22Rv1 (cell line): Measurements from ENCODE around the gene GINM1.

Source experiments
- ZFX ChIP-seq: fragments of 450-650 bp; IDR thresholded peaks from 2 replicates; pipeline ENCODE4 v1.6.1; 2017; ENCODE audit warnings: antibody characterized with exemption, borderline replicate concordance
- TF ChIP-seq, protein P1 (sequence below): fragments of 450-650 bp; IDR thresholded peaks from 2 replicates; pipeline ENCODE4 v1.5.1; 2017; ENCODE audit warnings: mild to moderate bottlenecking

DNA sequence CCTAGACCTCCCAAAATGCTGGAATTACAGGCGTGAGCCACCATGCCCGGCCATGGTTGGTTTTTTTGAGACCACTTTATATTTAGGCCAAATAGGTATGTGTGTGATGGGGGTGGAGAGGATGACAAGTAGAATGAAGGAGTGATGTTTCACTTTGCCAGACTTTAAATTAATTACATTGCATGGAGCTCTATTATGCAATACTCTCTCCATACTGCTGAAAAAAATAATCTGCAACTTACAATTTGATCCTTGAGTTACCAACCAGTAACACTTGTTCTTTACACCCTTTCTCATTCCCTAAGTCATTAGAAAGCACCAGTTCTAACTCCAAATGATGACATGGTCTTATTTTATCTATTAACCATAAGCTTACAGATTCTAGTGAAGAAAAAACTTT lies 26.8 kb downstream of the GINM1 start:
- TF ChIP-seq, protein P1, sequence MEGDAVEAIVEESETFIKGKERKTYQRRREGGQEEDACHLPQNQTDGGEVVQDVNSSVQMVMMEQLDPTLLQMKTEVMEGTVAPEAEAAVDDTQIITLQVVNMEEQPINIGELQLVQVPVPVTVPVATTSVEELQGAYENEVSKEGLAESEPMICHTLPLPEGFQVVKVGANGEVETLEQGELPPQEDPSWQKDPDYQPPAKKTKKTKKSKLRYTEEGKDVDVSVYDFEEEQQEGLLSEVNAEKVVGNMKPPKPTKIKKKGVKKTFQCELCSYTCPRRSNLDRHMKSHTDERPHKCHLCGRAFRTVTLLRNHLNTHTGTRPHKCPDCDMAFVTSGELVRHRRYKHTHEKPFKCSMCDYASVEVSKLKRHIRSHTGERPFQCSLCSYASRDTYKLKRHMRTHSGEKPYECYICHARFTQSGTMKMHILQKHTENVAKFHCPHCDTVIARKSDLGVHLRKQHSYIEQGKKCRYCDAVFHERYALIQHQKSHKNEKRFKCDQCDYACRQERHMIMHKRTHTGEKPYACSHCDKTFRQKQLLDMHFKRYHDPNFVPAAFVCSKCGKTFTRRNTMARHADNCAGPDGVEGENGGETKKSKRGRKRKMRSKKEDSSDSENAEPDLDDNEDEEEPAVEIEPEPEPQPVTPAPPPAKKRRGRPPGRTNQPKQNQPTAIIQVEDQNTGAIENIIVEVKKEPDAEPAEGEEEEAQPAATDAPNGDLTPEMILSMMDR: no peak
- no peak for TF ChIP-seq ZFX
